Measurements from ENCODE around the gene CCDC7.
"Not testable (repeated sequence)": the region's sequence is repeated elsewhere in the genome, so short reads cannot be mapped to it uniquely, and the experiment has no call there.

CCDC7 gene

GRCh38 chr10:32738958-32739357, 293.0 kb downstream of the CCDC7 start:
- DNase-seq, result no peak

GRCh38 chr10:32744321-32744720, 298.4 kb downstream of the CCDC7 start:
- DNase-seq, result no peak

DNA sequence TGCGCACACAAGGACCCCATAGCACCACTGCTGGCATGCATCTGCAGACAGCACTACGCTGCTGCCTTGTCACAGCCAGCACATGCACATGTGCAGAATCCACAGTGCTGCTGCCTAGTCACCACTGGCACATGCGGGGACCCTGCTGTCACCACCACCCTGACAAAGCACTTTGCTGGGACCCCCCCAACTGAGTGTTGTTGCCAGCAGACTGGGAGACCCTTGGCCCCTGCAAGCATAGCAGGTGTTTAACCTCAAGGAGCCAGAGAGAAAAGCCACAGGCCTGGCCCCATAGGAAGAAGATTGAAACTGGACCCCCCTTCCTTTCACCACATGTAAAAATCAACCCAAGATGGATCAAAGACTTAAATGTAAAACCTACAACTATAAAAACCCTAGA, 300.9 kb downstream of the CCDC7 start:
- no peak for DNase-seq

GRCh38 chr10:32751582-32751981, 305.6 kb downstream of the CCDC7 start:
- no peak for DNase-seq

DNA sequence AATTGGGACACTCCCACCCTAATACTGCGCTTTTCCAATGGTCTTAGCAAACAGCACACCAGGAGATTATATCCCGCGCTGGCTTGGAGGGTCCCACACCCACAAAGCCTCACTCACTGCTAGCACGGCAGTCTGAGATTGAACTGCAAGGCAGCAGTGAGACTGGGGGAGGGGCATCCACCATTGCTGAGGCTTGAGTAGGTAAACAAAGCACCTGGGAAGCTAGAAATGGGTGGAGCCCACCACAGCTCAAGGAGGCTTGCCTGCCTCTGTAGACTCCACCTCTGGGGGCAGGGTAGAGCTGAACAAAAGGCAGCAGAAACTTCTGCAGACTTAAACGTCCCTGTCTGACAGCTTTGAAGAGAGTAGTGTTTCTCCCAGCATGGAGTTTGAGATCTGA, 309.0 kb downstream of the CCDC7 start:
- DNase-seq, result not testable (repeated sequence)

GRCh38 chr10:32771217-32771616, 325.3 kb downstream of the CCDC7 start:
- DNase-seq, result no peak

DNA sequence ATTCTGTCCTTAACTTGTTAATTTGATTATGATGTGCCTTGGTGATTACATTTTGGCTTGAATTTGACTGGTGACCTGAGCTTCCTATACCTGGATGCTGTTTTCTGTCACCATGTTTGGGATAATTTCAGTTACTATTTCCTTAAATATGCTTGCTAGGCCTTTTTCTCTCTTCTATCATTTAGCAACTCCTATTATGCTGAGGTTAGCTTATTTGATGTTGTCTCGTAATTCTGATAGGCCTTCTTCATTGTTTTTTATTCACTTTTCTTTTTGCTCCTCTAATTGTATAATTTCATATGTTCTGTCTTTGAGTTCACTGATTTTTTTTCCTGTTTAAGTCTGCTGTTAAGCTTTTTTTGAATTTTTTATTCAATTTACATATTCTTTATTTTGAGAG, 327.2 kb downstream of the CCDC7 start:
- DNase-seq, result no peak

DNA sequence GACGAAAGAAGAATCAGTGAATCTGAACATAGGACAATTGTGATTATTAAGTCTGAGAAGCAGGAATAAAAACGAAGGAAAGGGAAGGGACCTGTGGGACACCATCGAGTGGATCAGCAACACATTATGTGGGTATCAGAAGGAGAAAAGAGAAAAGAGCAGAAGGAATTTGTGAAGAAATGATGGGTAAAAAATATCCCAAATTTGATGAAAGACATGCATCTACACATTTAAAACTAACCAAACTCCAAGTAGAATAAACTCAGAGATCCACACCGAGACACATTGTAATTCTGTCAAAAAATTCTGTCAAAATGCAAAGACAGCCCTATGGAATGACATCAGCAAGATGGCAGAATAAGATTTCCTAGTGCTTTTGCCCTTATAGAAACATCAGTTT, 341.0 kb downstream of the CCDC7 start:
- DNase-seq, result no peak

GRCh38 chr10:32787690-32788284, 341.8 kb downstream of the CCDC7 start:
- no peak for DNase-seq

GRCh38 chr10:32788359-32788758, 342.4 kb downstream of the CCDC7 start:
- DNase-seq, result no peak

- DNase-seq, result peak; percentile 3
Observed at GRCh38 chr10:32790483-32790882, 344.5 kb downstream of the CCDC7 start.

DNA sequence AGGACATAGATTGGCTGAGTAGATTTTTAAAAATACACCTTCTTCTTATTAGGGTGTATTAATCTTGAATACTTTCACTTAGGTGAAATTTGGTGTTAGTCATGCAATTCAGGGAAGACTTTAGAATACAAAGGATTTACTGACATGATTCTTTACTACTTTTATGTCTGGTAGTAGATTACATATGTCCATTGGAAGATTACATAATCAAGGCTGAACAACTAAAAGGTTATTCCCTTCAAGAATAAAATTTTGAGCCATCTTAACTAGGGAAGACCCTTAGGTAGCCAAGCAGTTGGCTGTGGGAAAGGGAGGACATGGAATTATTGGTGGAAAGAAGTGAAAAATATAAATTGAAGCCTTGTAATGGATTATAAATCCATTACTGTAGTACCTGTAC, 347.1 kb downstream of the CCDC7 start:
- no peak for DNase-seq

DNA sequence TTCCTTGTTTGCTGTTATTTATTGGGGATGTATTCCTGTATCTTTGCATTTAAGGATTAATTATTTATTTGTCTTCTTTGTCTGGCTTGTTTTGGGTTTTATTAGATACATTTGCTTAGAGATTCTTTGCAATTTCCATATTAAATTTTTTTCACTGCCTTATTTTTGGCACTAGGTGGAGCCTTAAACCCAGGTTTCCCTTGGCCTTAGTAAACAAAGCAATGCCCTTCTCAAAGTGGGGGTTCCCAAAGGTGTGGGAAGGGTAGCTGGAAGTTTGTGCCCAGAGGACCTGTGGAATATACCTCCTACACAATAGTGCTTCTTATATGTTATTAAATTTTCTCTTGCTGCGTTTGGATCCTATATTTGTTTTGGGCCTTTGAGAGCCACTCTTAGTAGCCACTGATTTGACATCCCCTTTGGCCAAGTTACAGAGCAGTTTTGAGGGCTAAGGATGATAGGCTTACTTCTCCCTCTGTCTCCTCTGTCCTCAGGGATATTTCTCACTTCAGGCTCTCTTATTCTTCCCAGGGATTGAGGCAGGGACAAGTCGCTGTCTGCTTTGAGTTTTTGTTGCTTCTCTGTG, 349.8 kb downstream of the CCDC7 start:
- DNase-seq, result peak; percentile 22

DNA sequence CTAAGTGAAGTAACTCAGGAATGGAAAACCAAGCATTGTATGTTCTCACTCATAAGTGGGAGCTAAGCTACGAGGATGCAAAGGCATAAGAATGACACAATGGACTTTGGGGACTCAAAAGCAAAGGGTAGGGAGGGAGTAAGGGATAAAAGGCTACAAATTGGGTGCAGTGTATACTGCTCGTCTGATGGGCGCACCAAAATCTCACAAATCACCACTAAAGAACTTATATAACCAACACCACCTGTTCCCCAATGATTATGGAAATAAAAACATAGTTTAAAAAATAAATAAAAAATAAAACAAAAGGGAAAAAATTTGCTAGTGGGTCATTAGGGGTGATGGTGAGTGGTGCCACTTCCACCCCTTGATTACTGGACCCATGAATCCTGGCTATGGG, 351.5 kb downstream of the CCDC7 start:
- DNase-seq, result not testable (repeated sequence)

- DNase-seq, result no peak
Observed at GRCh38 chr10:32846974-32847373, 401.0 kb downstream of the CCDC7 start.

- no peak for DNase-seq
Observed at GRCh38 chr10:32851301-32851700, 405.4 kb downstream of the CCDC7 start.

DNA sequence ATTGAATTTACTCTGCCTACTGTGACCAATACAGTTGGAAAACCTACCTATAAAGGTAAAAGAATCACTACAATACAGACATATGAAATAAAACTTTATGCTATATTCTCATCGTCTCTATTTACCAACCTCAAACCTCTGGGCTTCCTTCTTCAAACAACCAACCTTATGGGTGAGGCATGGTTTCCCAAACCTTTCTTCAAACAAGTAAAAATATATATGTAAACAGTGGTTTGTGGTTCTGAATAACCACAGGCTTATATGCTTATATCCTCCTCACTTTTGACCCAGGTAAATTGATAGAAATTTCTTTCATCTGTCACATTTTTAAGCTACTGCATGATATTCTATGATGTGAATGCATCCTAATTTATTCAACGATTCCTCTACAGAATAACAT, 408.5 kb downstream of the CCDC7 start:
- DNase-seq, result no peak

DNA sequence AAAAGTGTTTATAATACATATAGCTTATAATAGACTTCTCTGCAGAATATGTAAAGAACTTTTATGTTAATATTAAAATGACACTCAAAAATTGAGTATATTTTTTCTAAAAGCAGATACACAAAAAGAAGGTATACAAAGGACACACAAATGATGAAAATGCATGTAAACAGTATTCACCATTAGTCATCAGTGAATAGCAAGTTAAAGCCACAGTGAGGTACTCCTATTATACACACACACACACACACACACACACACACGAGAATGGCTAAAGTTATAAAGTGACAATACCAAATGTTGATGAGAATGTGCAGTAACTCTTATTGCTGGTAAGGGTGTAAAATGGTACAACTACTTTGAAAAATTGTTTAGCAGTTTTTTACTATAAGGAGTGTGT, 419.2 kb downstream of the CCDC7 start:
- DNase-seq, result no peak

DNA sequence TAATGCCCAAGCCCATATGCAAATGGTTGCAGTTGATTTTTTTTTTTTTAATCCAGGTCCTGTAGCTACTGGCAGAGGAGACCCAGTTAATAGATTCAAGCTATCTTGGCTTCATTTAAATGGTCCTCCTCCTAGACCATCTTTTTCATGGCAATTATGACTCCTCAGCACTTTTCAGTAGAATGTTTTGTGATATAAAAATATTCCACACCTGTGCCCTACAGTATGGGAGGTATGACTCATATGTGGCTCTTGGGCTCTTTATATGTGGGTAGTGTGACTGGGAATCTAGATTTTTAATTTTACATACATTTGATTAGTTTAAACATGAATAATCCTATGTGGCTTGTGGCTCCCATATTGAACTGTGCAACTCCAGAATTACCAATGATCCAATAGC, 432.0 kb downstream of the CCDC7 start:
- no peak for DNase-seq

GRCh38 chr10:32878646-32879045, 432.7 kb downstream of the CCDC7 start:
- no peak for DNase-seq

DNA sequence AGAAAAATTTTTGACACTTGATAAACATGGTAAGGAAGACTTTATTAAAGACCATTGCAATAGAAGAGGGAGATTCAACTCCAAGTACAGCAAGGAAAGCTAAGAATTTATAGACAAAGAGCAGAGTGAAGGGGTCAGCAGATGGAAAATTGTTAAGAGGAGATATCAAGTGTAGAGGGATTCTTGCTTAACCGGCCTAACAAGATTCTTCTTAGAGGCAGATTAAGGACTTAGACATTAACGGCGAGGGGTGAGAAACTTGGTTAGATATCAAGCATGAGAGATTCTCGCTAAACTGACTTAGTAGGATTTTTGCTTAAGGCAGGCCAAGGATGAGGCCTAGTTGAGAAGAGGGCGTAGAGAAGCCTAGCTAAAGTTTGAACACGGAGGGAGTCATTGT, 436.1 kb downstream of the CCDC7 start:
- no peak for DNase-seq

DNA sequence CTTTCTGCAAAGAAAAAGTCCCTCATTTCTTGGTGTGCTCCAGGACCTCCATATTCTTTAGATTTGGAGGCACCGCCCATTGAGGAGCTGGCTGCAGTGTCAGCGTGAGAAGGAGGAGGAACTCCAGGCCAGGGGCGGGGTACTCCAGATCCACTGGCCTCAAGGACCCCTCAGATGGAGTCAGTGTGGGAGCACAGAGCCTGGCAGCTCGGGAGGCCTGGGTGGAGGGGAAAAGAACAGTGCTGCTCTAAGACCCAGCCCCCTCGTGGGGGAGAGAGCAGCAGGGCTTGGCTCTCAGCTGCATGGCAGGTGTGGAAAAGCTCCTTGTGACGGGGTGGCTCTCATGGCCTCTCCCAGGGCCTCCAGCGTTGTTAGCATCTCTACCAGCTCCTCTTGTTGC, 441.5 kb downstream of the CCDC7 start:
- DNase-seq, result no peak

DNA sequence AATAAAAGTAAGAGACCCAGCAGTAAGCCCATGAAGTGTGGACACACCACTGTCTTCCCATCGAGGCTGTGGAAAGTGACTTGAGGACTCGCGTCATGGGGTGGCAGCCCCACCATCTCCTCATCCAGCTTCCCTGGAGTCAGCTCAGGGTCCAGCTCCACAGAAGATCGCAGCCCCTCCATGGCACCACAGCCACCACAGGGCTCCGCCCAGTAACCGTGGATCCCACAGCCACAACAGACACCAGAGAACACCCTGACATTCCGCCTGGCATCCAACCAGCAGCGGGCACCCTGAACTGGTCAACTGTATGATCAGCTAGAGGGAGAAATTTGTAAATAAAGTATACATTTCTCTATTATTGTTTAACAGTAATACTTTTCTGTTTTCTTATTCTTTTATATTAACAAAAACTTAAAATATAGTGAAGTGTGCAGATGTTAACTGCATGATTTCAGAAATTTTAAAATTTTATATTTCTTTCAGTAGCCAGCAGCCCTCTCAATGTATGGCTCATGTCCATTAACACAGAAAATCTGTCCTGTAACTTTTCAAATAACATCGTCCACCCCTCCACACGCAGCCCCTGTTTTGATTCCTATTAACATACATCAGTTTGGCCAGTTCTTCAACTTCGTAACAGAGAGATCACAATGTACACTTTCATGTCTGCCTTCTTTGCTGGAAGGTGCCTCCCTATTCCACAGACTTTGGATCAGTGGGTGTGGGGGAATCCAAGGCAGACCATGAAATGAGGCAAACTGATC, 442.4 kb downstream of the CCDC7 start:
- DNase-seq, result no peak

DNA sequence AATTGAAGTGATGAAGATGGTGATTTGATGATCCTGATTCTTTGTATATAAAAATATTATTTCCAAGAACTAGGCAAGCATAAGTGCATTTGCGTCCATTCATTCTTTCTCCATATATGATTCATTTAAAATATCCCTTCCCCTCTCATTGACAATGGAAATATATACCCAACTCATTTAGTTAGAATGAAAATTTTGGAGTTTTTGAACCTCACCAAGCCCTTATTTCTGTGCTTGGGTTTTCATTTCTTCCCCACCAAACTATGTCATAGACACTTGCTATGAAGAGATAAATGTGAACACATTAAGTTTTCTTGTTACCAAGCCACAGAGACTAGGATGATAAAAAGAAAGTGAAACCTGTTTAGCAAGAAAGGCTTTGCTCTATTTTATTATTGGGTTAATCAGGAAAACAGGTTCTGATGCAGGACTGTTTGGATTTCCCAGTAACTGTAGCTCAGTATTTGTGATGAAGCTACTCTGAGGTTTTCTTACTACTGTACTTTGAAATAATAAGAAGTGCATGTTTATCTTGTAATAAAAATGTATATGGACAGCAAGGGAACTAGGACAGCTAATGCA, 443.8 kb downstream of the CCDC7 start:
- no peak for DNase-seq
